ENCODE measurements around the gene HLA-B. TPM values are rescaled to one million over a fixed set of nuclear protein-coding genes. Genes with fewer than 3 reads are reported as not detected.

HLA-B gene
- total and polyA plus RNA-seq, 2 of the 8 experiments (the other 6 are each of a cell fraction or from before 2014, with no cell fraction given): 154 to 233 TPM

- Histone ChIP-seq H3K4me2 (ENCODE audit: insufficient read depth in 1 of 2, low read depth in 2 of 2, low read length in 2 of 2) (no peak overlapping the region), H4K20me1 (replicated peaks in 1 of 2; ENCODE audit: control insufficient read depth in 1 of 2, insufficient read depth in 2 of 2, low read length in 2 of 2) (no peaks in the 10 kb centered on the region), H2BK120ac (replicated peaks; ENCODE audit: low read depth, low read length) (no peak overlapping the region), H3K14ac (ENCODE audit: insufficient read length) (no peak overlapping the region), H4K8ac (ENCODE audit: extremely low read depth, insufficient read depth, low read length) (no peak overlapping the region), H3K9me3 (ENCODE audit: insufficient read depth in 2 of 2, low read depth in 1 of 2, low read length in 1 of 2) (peaks cover 0 to 5% of the 10 kb centered on the region in 2 experiments; a peak in 1 of 4 replicates), H3K4ac (replicated peaks; ENCODE audit: insufficient read length, low read depth, low read length) (no peak overlapping the region), H2BK5ac (ENCODE audit: low read depth, low read length) (no peak overlapping the region), H2BK20ac (ENCODE audit: low read length) (no peak overlapping the region), H2AFZ (ENCODE audit: low read length) (no peak overlapping the region), H3K79me1 (ENCODE audit: low read depth, low read length) (no peaks in the 10 kb centered on the region), H3K4me1 (replicated peaks in 1 of 4; ENCODE audit: control insufficient read depth in 3 of 4, insufficient read depth in 4 of 4, low read length in 3 of 4) (no peaks in the 10 kb centered on the region), H4K91ac (replicated peaks; ENCODE audit: insufficient read length, low read length) (no peak overlapping the region), H2BK15ac (ENCODE audit: low read length) (no peak overlapping the region; the same call in 1 of the 2 replicates), H3K27me3 (replicated peaks in 1 of 4; ENCODE audit: control insufficient read depth in 3 of 4, extremely low read depth in 1 of 4, insufficient read depth in 3 of 4, low read length in 3 of 4) (peaks cover 0 to 3% (median 0%) of the 10 kb centered on the region in 4 experiments; a peak in 1 of 7 replicates), H3K23me2 (ENCODE audit: low read depth, low read length) (no peaks in the 10 kb centered on the region), H3K27ac (ENCODE audit: low read depth, low read length) (no peak overlapping the region), H2BK12ac (ENCODE audit: low read depth, low read length) (no peak overlapping the region), H2AK5ac (ENCODE audit: low read depth, low read length) (0 out of 2 replicates have a peak overlapping the region, but pooled peaks have one; percentile 24), H4K5ac (ENCODE audit: insufficient read length, low read depth, low read length) (no peak overlapping the region), H3K56ac (replicated peaks; ENCODE audit: insufficient read length, low read depth, low read length) (no peak overlapping the region), H3K36me3 (ENCODE audit: control insufficient read depth in 2 of 4, insufficient read depth in 4 of 4, low read length in 3 of 4) (no peaks in the 10 kb centered on the region), H3K18ac (ENCODE audit: extremely low read depth, low read length) (no peak overlapping the region; the same call in 1 of the 2 replicates), H3K79me2 (ENCODE audit: control insufficient read depth in 1 of 2, insufficient read depth in 2 of 2, low read length in 2 of 2) (no peaks in the 10 kb centered on the region), H3K4me3 (ENCODE audit: extremely low read depth in 1 of 4, insufficient read depth in 2 of 4, low read depth in 3 of 4, low read length in 4 of 4) (no peak overlapping the region), H3K23ac (ENCODE audit: insufficient read length) (no peak overlapping the region), H3K9ac (replicated peaks in 1 of 4; ENCODE audit: extremely low read depth in 1 of 4, low read depth in 3 of 4, low read length in 3 of 4) (no peak overlapping the region)
- TF ChIP-seq CREB1 (IDR thresholded peaks at IDR 0.05) (no peak), SP2 (IDR thresholded peaks at IDR 0.05; ENCODE audit: low read length) (no peak), RAD21 (IDR thresholded peaks at IDR 0.05 in 1 of 2, conservative IDR thresholded peaks at IDR 0.05 in 1 of 2; ENCODE audit: low read depth in 2 of 2, low read length in 2 of 2) (no peak), CEBPB (IDR thresholded peaks at IDR 0.05; ENCODE audit: low read depth, low read length) (no peak), ATF2 (IDR thresholded peaks at IDR 0.05; ENCODE audit: low read length) (no peak), CHD1 (IDR thresholded peaks at IDR 0.05; ENCODE audit: low read depth, low read length) (no peak), RBBP5 (IDR thresholded peaks at IDR 0.05; ENCODE audit: borderline replicate concordance, low read depth, low read length) (no peak), POLR2AphosphoS5 (IDR thresholded peaks at IDR 0.05; ENCODE audit: low read depth, low read length) (no peak), TAF7 (optimal IDR thresholded peaks at IDR 0.05; ENCODE audit: borderline replicate concordance, low read depth, low read length) (no peak)
- TF ChIP-seq, protein P1, sequence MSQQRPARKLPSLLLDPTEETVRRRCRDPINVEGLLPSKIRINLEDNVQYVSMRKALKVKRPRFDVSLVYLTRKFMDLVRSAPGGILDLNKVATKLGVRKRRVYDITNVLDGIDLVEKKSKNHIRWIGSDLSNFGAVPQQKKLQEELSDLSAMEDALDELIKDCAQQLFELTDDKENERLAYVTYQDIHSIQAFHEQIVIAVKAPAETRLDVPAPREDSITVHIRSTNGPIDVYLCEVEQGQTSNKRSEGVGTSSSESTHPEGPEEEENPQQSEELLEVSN (IDR thresholded peaks at IDR 0.05): no peak
- TF ChIP-seq, protein P2, sequence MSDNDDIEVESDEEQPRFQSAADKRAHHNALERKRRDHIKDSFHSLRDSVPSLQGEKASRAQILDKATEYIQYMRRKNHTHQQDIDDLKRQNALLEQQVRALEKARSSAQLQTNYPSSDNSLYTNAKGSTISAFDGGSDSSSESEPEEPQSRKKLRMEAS (IDR thresholded peaks at IDR 0.05): no peak
- WGBS, 2 experiments (ENCODE audit: extremely low coverage in 1 of 2, insufficient coverage in 1 of 2, insufficient read length in 1 of 2, insufficient replicate concordance in 2 of 2, low coverage in 1 of 2, low lambda C conversion rate in 2 of 2, missing lambda C conversion rate in 1 of 2): 63% methylated on average over 2 of the region's 4 CpGs; no CpG with 5 or more reads in 1 of the 2 experiments
- no peak for FAIRE-seq
- ChIA-PET CTCF (ENCODE audit: partially characterized antibody) (interaction anchor here (0.7 to 3.2 kb wide), 12 partner anchors 10 to 333 kb away, joined by 3 to 27 read pairs (median 4); no protein-coding TSS in a partner anchor), POLR2A (ENCODE audit: partially characterized antibody) (interaction anchor here (0.6 to 1.2 kb wide), 2 partner anchors 79 to 205 kb away, joined by 3 to 4 read pairs; no protein-coding TSS in a partner anchor)
- DNase-seq (ENCODE audit: low read depth in 1 of 2, low spot score in 2 of 2): no peak
Measured at GRCh38 chr6:31377029-31377428, 20.1 kb upstream of the HLA-B start.
